Measurements from ENCODE around the gene GMCL2.

The GMCL2 gene

GRCh38 chr5:178222292-178222691 is 35.1 kb upstream of the GMCL2 start:
- no peak for DNase-seq (ENCODE audit: low read depth in 1 of 2, low spot score in 1 of 2)

GRCh38 chr5:178221853-178222252 is 34.7 kb upstream of the GMCL2 start:
- DNase-seq (ENCODE audit: low read depth in 1 of 2, low spot score in 1 of 2) = no peak

- DNase-seq (ENCODE audit: low read depth in 1 of 2, low spot score in 1 of 2) = no peak
Observed at GRCh38 chr5:178221282-178221681, 34.1 kb upstream of the GMCL2 start.

- no peak for DNase-seq (ENCODE audit: low read depth in 1 of 2, low spot score in 1 of 2)
Observed at GRCh38 chr5:178218827-178219226, 31.7 kb upstream of the GMCL2 start.

- no peak for DNase-seq (ENCODE audit: low read depth in 1 of 2, low spot score in 1 of 2)
Observed at GRCh38 chr5:178218237-178218776, 31.1 kb upstream of the GMCL2 start.

- no peak for DNase-seq (ENCODE audit: low read depth in 1 of 2, low spot score in 1 of 2)
Observed at GRCh38 chr5:178216779-178217178, 29.6 kb upstream of the GMCL2 start.

GRCh38 chr5:178216088-178216534 is 28.9 kb upstream of the GMCL2 start:
- no peak for DNase-seq (ENCODE audit: low read depth in 1 of 2, low spot score in 1 of 2)

GRCh38 chr5:178215280-178216002 is 28.3 kb upstream of the GMCL2 start:
- DNase-seq (ENCODE audit: low read depth in 1 of 2, low spot score in 1 of 2) = no peak

- DNase-seq (ENCODE audit: low read depth in 1 of 2, low spot score in 1 of 2) = no peak
Observed at GRCh38 chr5:178214160-178214803, 27.1 kb upstream of the GMCL2 start.

GRCh38 chr5:178213748-178214151 is 26.6 kb upstream of the GMCL2 start:
- DNase-seq (ENCODE audit: low read depth in 1 of 2, low spot score in 1 of 2) = no peak

GRCh38 chr5:178213003-178213461 is 25.9 kb upstream of the GMCL2 start:
- DNase-seq (ENCODE audit: low read depth in 1 of 2, low spot score in 1 of 2) = no peak

GRCh38 chr5:178212241-178213002 is 25.3 kb upstream of the GMCL2 start:
- no peak for DNase-seq (ENCODE audit: low read depth in 1 of 2, low spot score in 1 of 2)

GRCh38 chr5:178211095-178212048 is 24.2 kb upstream of the GMCL2 start:
- DNase-seq (ENCODE audit: low read depth in 1 of 2, low spot score in 1 of 2) = no peak

- no peak for DNase-seq (ENCODE audit: low read depth in 1 of 2, low spot score in 1 of 2)
Observed at GRCh38 chr5:178210686-178211085, 23.5 kb upstream of the GMCL2 start.

GRCh38 chr5:178210073-178210535 is 22.9 kb upstream of the GMCL2 start:
- no peak for DNase-seq (ENCODE audit: low read depth in 1 of 2, low spot score in 1 of 2)

GRCh38 chr5:178209334-178210072 is 22.3 kb upstream of the GMCL2 start:
- no peak for DNase-seq (ENCODE audit: low read depth in 1 of 2, low spot score in 1 of 2)

- no peak for DNase-seq (ENCODE audit: low read depth in 1 of 2, low spot score in 1 of 2)
Observed at GRCh38 chr5:178208540-178209227, 21.5 kb upstream of the GMCL2 start.

- DNase-seq (ENCODE audit: low read depth in 1 of 2, low spot score in 1 of 2) = no peak
Observed at GRCh38 chr5:178207917-178208280, 20.7 kb upstream of the GMCL2 start.

All from stimulated activated CD4-positive, alpha-beta T cell treated with anti-CD3 and anti-CD28 coated beads, Interleukin-15, amount 100 ng/mL, for 1 hour (primary cell).